ENCODE measurements around the gene CCDC34.

DNA sequence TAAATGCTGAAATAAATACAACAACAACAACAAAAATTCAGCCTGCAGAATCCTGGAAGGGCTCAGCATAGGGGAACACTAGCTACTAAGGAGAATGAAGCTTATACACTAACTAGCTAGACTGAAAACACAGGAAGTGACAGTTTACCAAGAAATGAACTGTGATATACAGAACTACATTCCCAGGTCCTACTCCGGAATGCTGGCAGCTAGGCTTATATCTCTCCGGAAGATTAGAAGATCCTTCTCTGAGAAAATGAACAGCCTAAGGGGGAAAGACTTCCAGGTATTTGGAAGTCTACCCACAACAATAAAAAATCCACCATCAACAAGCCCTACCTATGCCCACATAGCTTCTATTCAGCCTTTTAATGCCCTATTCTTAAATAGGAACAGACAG lies 31.0 kb downstream of the CCDC34 start:
- TF ChIP-seq, protein P1, sequence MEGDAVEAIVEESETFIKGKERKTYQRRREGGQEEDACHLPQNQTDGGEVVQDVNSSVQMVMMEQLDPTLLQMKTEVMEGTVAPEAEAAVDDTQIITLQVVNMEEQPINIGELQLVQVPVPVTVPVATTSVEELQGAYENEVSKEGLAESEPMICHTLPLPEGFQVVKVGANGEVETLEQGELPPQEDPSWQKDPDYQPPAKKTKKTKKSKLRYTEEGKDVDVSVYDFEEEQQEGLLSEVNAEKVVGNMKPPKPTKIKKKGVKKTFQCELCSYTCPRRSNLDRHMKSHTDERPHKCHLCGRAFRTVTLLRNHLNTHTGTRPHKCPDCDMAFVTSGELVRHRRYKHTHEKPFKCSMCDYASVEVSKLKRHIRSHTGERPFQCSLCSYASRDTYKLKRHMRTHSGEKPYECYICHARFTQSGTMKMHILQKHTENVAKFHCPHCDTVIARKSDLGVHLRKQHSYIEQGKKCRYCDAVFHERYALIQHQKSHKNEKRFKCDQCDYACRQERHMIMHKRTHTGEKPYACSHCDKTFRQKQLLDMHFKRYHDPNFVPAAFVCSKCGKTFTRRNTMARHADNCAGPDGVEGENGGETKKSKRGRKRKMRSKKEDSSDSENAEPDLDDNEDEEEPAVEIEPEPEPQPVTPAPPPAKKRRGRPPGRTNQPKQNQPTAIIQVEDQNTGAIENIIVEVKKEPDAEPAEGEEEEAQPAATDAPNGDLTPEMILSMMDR (IDR thresholded peaks at IDR 0.05; ENCODE audit: low read length) = no peak
- TF ChIP-seq EZH2 (IDR thresholded peaks at IDR 0.05; ENCODE audit: borderline replicate concordance, low read length) = no peak

Data from OCI-LY1 (cell line).